Stimulated activated CD8-positive, alpha-beta memory T cell treated with anti-CD3 and anti-CD28 coated beads, Interleukin-7, amount 100 ng/mL, for 24 hours (primary cell): ENCODE measurements around the gene ZNF365.
"Not testable (repeated sequence)": the region's sequence is repeated elsewhere in the genome, so short reads cannot be mapped to it uniquely, and the experiment has no call there.

ENCODE experiments used
- DNase-seq: peaks from one replicate; pipeline ENCODE4 v3.0.0-alpha.2; 2020; ENCODE audit warnings: low read depth

The ZNF365 gene

GRCh38 chr10:62377966-62378365 is 3.8 kb downstream of the ZNF365 start:
- no peak for DNase-seq

- not testable (repeated sequence) for DNase-seq
Observed at GRCh38 chr10:62378877-62379276, 4.7 kb downstream of the ZNF365 start.

DNA sequence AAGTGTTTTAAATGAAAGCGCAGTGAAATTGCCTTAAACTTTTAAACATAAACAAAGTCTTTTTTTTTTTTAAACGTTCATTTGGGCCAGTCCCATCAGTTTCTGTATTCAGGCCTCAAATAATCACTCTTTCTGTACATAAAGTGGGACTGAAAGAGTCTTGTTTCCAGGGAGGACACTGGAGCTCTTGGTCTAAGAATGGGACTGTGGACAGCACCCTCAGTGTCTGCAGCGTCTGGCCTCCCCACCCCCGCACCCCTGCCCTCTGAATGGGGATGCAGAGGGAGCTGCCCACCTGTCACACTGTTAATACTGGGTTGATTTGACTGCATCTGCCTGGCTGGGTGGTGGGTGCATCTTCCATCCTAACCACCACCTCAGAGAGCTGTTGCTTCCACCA is 5.2 kb downstream of the ZNF365 start:
- no peak for DNase-seq

- no peak for DNase-seq
Observed at GRCh38 chr10:62380016-62380415, 5.8 kb downstream of the ZNF365 start.

DNA sequence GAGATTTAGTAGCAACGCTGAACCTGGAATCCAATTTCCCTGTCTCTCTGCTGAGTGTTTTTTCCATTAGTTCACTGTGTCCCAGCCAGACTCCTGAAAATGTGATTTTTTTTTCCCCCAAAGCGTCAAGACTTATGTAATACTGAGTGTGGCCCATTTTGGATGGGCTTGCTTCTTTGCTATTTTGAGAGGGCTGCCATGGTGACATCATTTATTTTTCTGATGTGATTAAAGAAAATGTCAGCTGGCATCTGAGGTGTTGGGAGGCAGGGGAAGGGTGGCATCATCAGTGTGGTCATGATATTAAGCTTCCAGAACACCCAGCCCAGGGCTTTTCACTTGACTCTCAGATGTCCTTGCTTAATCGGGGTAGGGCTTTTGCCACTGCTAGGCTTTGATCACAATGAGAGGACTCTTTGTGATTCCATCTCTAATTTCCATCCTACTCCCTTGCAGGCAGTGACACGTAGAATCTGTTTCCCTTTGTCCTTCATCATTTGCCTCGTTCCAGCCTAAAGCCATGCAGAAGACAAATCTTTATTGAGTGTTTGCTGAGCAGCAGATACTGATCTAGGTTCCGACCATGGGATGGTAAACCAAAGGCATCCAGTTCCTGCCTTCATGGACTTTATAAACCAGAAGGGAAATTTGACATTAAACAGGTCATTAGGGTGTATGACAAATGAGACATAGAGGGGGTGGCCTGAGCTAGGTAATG is 7.4 kb downstream of the ZNF365 start:
- no peak for DNase-seq

GRCh38 chr10:62382831-62383230 is 8.7 kb downstream of the ZNF365 start:
- DNase-seq = no peak

- peak; percentile 19 for DNase-seq
Observed at GRCh38 chr10:62384057-62384446, 9.9 kb downstream of the ZNF365 start.

DNA sequence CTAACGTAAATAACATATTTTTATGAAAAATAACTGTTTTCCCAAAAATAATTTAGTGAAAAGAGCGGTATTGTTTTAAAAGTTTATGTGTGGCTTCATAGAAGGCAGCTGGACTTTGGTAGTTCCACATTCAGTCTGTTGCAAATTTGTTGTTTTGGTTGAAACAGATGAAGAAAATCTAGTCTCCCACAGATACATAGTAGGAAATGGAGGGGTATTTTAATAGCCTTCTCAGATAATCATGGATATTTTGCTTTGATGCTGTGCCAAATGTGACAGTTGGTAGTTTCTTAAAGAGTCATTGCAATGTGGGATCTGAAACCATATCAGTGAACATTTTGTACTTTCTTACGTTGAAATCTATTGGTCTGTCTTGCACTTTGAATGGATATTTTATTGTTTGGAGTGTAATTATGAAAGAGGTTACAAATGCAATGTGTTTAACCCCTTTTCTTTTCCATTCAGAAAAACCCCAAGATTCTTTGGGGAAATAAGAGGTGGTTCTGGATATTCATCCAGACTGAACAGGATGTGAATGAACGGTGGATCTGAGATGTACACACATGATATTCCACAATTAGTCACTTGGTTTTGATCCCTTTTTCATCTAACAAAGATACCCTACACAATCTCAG is 10.4 kb downstream of the ZNF365 start:
- DNase-seq = no peak

GRCh38 chr10:62386356-62387320 is 12.5 kb downstream of the ZNF365 start:
- DNase-seq = no peak

DNA sequence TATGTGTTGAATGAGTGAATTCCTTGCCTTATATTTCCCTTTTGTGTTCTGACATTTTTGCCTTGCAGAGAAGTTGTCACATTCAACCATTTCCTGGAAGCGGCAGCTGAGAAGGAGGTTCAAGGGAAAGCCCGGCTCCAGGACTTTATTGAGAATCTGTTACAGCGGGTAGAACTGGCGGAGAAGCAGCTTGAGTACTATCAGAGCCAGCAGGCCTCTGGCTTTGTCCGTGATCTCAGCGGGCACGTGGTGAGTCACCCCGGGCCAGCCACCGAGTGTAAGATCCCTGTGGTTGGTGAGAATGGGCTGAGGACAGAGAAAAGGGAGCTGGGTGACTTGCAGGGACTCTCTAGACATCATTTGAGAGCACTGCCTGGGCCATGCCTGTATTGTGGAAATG is 14.2 kb downstream of the ZNF365 start:
- no peak for DNase-seq

DNA sequence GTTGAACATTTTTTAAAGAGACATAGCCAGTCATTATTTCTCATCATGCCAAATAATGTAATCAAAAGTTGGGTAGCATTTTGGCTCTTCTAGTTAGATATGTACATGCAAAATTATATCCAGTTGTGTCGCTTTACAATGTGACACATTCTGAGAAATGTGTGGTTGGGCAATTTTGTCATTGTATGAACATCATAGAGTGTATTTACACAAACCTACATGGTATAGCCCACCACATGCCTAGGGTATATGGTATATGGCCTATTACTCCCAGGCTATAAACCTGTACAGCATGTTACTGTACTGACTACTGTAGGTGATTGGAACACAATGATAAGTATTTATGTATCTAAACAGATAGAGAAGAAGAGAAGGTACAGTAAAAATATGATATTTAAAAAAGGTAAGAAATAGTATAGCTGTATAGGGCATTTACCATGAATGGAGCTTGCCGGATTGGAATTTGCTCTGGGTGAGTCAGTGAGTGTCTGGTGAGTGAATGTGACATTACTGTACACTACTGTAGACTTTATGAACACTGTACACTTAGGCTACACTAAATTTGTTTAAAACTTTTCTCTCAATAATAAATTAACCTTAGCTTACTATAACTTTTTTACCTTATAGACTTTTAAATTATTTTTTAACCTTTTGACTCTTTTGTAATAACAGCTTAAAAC is 16.5 kb downstream of the ZNF365 start:
- DNase-seq = no peak

- DNase-seq = no peak
Observed at GRCh38 chr10:62393237-62393636, 19.1 kb downstream of the ZNF365 start.

DNA sequence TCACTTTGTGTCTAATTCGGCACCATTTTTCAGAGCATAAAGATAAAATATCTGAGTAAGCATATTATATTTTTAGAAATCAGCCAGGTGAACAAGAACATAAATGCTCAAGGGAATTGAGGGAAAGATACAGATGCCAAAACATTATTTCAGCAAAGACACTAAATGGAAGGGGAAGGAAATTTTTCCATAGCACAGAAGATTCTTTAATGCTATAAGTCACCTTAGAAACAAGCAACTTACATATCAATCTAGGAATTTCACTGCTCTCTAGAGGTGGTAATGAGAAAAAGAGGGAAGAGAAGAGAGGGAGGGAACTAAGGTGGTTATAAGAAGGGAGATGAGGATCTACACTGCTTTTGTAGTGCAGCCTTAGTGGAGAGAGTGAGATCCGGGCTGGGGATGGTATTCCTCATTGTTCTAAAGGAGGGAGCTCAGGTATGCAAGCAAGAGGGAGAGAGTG is 20.4 kb downstream of the ZNF365 start:
- no peak for DNase-seq

DNA sequence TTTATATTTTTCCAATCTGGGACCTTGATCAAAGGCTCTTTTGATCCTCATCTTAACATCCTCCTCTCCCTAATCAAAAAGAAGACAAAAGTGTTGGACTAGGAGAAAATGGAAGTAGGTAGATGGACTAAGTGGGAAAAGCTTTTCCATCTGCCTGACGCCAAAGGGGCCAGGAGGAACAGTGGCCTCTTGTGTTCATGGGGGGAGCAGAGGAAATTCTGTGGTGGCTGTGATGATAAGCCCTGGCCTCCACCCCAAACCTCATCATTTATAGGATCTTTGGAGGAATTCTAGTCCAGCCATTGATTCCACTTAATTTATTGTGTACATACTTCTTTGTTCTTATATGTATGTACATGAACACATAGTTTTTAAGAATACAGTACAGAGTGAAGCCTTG is 21.7 kb downstream of the ZNF365 start:
- DNase-seq = no peak

DNA sequence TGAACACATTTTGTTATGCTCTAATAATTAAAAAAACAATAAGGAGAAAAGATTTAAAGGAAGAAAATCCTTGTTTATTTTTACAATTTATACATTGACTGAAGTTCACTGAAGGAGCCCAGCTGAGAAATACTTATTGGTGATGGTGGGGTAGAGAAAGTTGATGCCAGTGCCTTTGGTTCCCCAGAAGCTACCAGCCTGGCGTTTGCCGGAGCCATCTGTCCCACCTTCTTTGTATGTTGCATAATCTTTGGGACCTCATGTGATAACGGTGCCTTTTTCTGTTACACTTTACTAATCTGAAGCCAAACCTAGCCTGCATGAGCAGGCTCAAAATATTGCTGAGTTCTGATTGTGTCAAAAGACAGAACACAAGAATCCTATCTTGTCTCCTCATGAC is 22.7 kb downstream of the ZNF365 start:
- DNase-seq = no peak

DNA sequence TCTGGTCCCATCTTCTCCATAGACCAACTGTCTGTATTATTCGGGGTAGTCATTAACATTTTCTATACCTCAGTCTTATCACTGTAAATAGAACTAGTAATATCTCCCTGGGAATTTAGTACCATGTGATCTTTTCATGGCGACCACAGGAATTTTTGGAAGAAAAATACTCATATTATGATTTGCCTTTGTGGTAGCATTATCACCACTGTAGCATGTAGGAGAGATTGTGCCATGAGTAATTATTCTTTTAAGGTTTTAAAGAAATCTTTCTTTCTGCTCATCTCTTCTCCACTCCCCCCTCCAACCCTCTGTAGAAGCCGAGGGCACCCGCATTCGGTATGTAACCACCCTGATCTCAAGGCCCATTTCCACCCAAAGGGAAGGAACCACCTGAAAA is 25.0 kb downstream of the ZNF365 start:
- DNase-seq = no peak

DNA sequence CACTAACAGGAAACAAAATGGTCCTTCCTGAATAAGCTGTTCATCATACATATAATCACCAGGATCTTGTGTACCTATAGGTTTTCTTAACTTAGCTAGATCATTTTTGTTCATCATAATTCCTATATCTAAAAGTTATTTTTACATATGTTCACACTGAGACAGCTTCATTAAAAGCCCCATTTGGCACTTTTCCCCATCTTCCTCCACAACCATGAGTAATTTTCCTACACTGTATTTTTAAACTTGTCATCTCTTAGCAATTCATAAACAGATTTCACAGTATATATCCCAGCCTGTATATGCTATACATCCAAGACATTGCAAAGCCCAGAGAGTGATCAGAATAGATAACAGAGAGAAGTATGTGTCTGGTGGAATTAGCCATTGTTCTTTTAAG is 28.3 kb downstream of the ZNF365 start:
- DNase-seq = no peak

GRCh38 chr10:62410528-62410927 is 36.4 kb downstream of the ZNF365 start:
- DNase-seq = not testable (repeated sequence)

GRCh38 chr10:62410934-62411333 is 36.8 kb downstream of the ZNF365 start:
- DNase-seq = not testable (repeated sequence)

DNA sequence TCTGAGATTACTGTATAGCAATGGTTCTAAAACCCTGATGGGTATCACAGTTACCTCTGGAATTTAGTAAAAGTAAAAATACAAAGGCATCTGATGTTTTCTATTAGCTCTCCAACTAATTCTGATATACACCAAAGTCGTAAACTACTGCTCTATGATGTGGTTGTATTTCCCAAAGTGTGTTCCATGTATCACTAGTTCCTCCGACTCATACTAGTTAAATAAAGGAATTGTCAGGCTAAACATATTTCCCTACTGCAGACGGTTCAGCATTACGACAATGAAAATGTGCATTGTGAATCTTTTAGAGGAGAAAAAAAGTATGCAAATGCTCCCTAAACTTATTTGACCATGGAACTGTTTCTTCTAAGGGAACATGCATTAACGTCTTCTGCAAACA is 38.9 kb downstream of the ZNF365 start:
- no peak for DNase-seq

DNA sequence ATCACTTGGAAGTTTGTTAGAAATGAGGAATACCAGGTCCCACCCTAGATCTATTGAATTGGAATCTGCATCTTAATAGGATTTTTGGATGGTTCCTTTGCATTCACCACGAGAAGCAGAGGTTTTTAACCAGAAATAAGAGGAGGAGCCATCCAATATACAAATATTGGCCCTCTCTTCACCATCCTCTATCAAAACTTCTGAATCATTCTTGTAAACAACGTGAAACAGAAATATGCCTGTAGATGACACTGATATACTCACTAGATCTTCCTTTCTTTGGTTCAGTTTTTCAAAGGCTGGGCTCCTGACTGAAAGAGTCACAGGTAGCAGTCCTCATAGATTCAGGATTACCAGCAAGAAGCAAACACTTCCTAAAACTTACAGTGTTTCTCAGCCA is 39.5 kb downstream of the ZNF365 start:
- no peak for DNase-seq

DNA sequence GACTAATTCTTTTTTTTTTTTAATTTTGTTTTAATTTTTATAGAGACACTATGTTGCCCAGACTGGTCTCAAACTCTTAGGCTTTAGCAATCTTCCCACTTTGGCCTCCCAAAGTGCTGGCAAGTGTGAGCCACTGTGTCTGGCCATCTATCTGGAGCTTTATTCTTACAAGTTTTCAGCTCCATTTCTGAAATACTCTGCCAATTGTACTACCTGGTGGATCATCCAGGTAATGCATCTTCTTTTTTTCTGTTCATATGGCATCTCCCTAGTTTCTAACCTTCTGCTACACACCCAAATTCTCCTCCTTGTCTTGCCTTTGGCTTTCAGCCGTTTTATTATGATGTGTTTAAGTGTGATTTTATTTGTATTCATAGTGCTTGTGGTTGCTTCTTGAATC is 40.2 kb downstream of the ZNF365 start:
- DNase-seq = no peak
